ENCODE results near the gene HECTD2. TPM values are rescaled to one million over a fixed set of nuclear protein-coding genes. Genes with fewer than 3 reads are reported as not detected.

Gene HECTD2
- total and polyA plus RNA-seq, 9 of the 15 experiments (the other 6 are each of a cell fraction or from before 2014, with no cell fraction given), result 1.3 to 5.9 (median 3.9) TPM

GRCh38 chr10:91474009-91474408 lies 63.9 kb downstream of the HECTD2 start (continued):
- TF ChIP-seq E2F8 (IDR thresholded peaks at IDR 0.05; ENCODE audit: low read depth, partially characterized antibody) (no peak), XRCC5 (IDR thresholded peaks at IDR 0.05; ENCODE audit: low read depth, low read length) (no peak), RB1 (IDR thresholded peaks at IDR 0.05; ENCODE audit: low read depth) (no peak), ZZZ3 (IDR thresholded peaks at IDR 0.05) (no peak), XRCC4 (IDR thresholded peaks at IDR 0.05; ENCODE audit: extremely low read depth, insufficient read depth, insufficient read length) (no peak)

- ATAC-seq (no peak), FAIRE-seq (no peak), DNase-seq (ENCODE audit: extremely low read depth in 1 of 4, low spot score in 3 of 4) (no peak)
- in situ Hi-C loops (cut with MboI), result no loop called here
- no peak overlapping the region for H3K27ac ChIP-seq (ENCODE audit: extremely low read depth, low read depth, low read length)
- 58% methylated on average over 2 of the region's 2 CpGs for WGBS (ENCODE audit: insufficient coverage, low coverage, missing lambda C conversion rate)
- no peaks in the 10 kb centered on the region for H4K20me1 ChIP-seq (replicated peaks; ENCODE audit: control insufficient read depth, insufficient read depth, low read length)
- H3K79me2 ChIP-seq (ENCODE audit: control insufficient read depth, insufficient read depth, low read length), result no peaks in the 10 kb centered on the region
- intact Hi-C loops (cut with micrococcal nuclease), result no loop called here
- no peaks in the 10 kb centered on the region for H3K36me3 ChIP-seq (ENCODE audit: control insufficient read depth, insufficient read depth, low read length)
- no peaks in the 10 kb centered on the region for H3K9me3 ChIP-seq (replicated peaks; ENCODE audit: control insufficient read depth, insufficient read depth, low read depth, low read length)
- no peak overlapping the region for H3K4me2 ChIP-seq (ENCODE audit: insufficient read depth, low read length)
- no peaks in the 10 kb centered on the region for H3K4me1 ChIP-seq (replicated peaks in 1 of 2; ENCODE audit: control insufficient read depth in 2 of 2, insufficient read depth in 2 of 2, low read length in 2 of 2)
- H3K9ac ChIP-seq (ENCODE audit: insufficient read depth in 1 of 2, low read depth in 2 of 2, low read length in 2 of 2), result no peak overlapping the region
- no TSS peak for BruUV-seq (replicated peaks)
- TF ChIP-seq ZNF316 (IDR thresholded peaks at IDR 0.05), result peak; percentile 79
- 0 out of 2 replicates have a peak, but pooled peaks have one; percentile 38 for TF ChIP-seq MAFK (IDR thresholded peaks at IDR 0.05; ENCODE audit: low read length)
- peak; percentile 50 for TF ChIP-seq MAFG (tag; conservative IDR thresholded peaks at IDR 0.05)
- no peak for TF ChIP-seq LEF1 (IDR thresholded peaks at IDR 0.05)
- peak; percentile 43 for TF ChIP-seq MAFF (IDR thresholded peaks at IDR 0.05; ENCODE audit: low read length)
- peak; percentile 67 for TF ChIP-seq C11orf30 (IDR thresholded peaks at IDR 0.05; ENCODE audit: low read depth)
- TF ChIP-seq FOXO4 (CRISPR knock-in tag; IDR thresholded peaks at IDR 0.05), result no peak
- no peaks in the 10 kb centered on the region for H3K27me3 ChIP-seq (ENCODE audit: control insufficient read depth in 2 of 2, insufficient read depth in 2 of 2, low read length in 2 of 2)
- H2AFZ ChIP-seq (ENCODE audit: low read depth, low read length), result no peak overlapping the region
- ChIA-PET CTCF (ENCODE audit: low intra/inter-chr PET ratio) (no interaction called here), POLR2A (no interaction called here)
- H3K4me3 ChIP-seq, result no peak overlapping the region
- H3K9me1 ChIP-seq (ENCODE audit: control insufficient read depth, insufficient read depth, low read length), result no peaks in the 10 kb centered on the region
Observed at GRCh38 chr10:91477236-91477635, 67.1 kb downstream of the HECTD2 start.

Data from K562 (cell line).